GM21381 (cell line): ENCODE measurements around the gene IAH1.
"Not testable (repeated sequence)": the region's sequence is repeated elsewhere in the genome, so short reads cannot be mapped to it uniquely, and the experiment has no call there.

Source experiments
- ATAC-seq: cut with Tn5 transposase; IDR thresholded peaks from one replicate; pipeline ENCODE4 v1.9.1; 2021; ENCODE audit warnings: mild to moderate bottlenecking, moderate library complexity; ENCODE audit not compliant: unreplicated experiment

IAH1 gene

GRCh38 chr2:9473308-9473984, 905 bp upstream of the IAH1 start:
- ATAC-seq: no peak

GRCh38 chr2:9473985-9474360, 378 bp upstream of the IAH1 start:
- ATAC-seq: peak; percentile 5

- ATAC-seq: no peak
Measured at GRCh38 chr2:9477914-9478313, 3.6 kb downstream of the IAH1 start.

GRCh38 chr2:9478526-9478925, 4.2 kb downstream of the IAH1 start:
- no peak for ATAC-seq

GRCh38 chr2:9480157-9480556, 5.8 kb downstream of the IAH1 start:
- ATAC-seq: no peak

- no peak for ATAC-seq
Measured at GRCh38 chr2:9483107-9483506, 8.8 kb downstream of the IAH1 start.

GRCh38 chr2:9484533-9484932, 10.2 kb downstream of the IAH1 start:
- ATAC-seq: no peak

GRCh38 chr2:9488583-9489547, 14.5 kb downstream of the IAH1 start:
- no peak for ATAC-seq

GRCh38 chr2:9490789-9491188, 16.4 kb downstream of the IAH1 start:
- no peak for ATAC-seq

GRCh38 chr2:9492927-9493326, 18.6 kb downstream of the IAH1 start:
- ATAC-seq: no peak

- ATAC-seq: no peak
Measured at GRCh38 chr2:9493478-9493877, 19.1 kb downstream of the IAH1 start.

GRCh38 chr2:9494081-9494480, 19.7 kb downstream of the IAH1 start:
- no peak for ATAC-seq

GRCh38 chr2:9497017-9497416, 22.7 kb downstream of the IAH1 start:
- no peak for ATAC-seq

GRCh38 chr2:9498210-9498609, 23.9 kb downstream of the IAH1 start:
- no peak for ATAC-seq

GRCh38 chr2:9508931-9509330, 34.6 kb downstream of the IAH1 start:
- no peak for ATAC-seq

- ATAC-seq: not testable (repeated sequence)
Measured at GRCh38 chr2:9513946-9514345, 39.6 kb downstream of the IAH1 start.

GRCh38 chr2:9517118-9517782, 42.9 kb downstream of the IAH1 start:
- no peak for ATAC-seq

GRCh38 chr2:9518163-9518562, 43.8 kb downstream of the IAH1 start:
- ATAC-seq: no peak

GRCh38 chr2:9518780-9519179, 44.4 kb downstream of the IAH1 start:
- ATAC-seq: no peak

- no peak for ATAC-seq
Measured at GRCh38 chr2:9519250-9519649, 44.9 kb downstream of the IAH1 start.

GRCh38 chr2:9524291-9524690, 49.9 kb downstream of the IAH1 start:
- ATAC-seq: no peak

GRCh38 chr2:9525266-9525665, 50.9 kb downstream of the IAH1 start:
- ATAC-seq: no peak
